ENCODE measurements around the gene NKAIN2. TPM values are rescaled to one million over a fixed set of nuclear protein-coding genes. Genes with fewer than 3 reads are reported as not detected.

NKAIN2 gene
- total RNA-seq, 6 experiments from 2014 or later: not detected

DNA sequence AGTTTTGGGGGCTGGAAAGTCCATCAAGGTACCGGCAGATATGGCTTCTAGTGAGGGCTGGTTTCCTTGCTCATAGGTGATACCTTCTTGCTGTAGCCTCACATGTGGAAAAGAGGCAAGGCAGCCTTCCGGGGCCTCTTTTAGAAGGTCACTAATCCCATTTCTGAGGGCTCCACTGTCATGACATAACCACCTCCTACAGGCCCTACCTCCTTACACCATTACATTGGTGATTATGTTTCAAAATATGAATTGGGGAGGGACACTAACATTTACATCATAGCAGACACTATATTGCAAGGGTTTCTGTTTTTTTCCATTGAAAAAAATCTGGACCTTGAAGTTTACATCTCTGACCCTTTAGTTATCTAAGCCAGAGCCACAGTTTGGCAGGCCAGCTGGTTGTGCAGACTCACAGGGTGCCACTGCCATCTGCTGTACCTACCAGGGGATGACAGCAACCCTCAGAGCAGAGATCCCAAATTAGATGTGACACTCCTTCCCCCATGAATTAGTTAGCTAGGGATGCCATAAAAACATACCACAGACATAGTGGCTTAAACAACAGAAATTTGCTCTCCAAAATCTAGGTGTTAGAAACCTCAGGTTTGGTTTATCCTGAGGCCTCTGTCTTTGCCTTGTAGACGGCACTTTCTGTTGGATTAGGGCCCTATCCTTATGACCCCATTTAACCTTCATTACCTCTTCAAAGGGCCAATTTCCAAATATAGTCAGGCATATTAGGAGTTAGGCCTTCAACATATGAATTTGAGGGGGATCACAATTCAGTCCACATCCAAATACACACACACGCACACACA is 992.2 kb downstream of the NKAIN2 start:
- no peaks in the 10 kb centered on the region for H3K4me1 Mint-ChIP-seq (ENCODE audit: low read depth)
- TF ChIP-seq, protein P1, sequence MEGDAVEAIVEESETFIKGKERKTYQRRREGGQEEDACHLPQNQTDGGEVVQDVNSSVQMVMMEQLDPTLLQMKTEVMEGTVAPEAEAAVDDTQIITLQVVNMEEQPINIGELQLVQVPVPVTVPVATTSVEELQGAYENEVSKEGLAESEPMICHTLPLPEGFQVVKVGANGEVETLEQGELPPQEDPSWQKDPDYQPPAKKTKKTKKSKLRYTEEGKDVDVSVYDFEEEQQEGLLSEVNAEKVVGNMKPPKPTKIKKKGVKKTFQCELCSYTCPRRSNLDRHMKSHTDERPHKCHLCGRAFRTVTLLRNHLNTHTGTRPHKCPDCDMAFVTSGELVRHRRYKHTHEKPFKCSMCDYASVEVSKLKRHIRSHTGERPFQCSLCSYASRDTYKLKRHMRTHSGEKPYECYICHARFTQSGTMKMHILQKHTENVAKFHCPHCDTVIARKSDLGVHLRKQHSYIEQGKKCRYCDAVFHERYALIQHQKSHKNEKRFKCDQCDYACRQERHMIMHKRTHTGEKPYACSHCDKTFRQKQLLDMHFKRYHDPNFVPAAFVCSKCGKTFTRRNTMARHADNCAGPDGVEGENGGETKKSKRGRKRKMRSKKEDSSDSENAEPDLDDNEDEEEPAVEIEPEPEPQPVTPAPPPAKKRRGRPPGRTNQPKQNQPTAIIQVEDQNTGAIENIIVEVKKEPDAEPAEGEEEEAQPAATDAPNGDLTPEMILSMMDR (IDR thresholded peaks at IDR 0.05): no peak; the same call in 1 of the 2 replicates
- DNase-seq: no peak
- no peak overlapping the region for H3K4me3 Mint-ChIP-seq
- no peak overlapping the region for H3K27ac Mint-ChIP-seq
- H3K27me3 Mint-ChIP-seq (ENCODE audit: insufficient read depth): no peaks in the 10 kb centered on the region
- no peaks in the 10 kb centered on the region for H3K36me3 Mint-ChIP-seq (ENCODE audit: low read depth)
- peaks cover 6% of the 10 kb centered on the region; the same call in 1 of the 2 replicates for H3K9me3 Mint-ChIP-seq

DNA sequence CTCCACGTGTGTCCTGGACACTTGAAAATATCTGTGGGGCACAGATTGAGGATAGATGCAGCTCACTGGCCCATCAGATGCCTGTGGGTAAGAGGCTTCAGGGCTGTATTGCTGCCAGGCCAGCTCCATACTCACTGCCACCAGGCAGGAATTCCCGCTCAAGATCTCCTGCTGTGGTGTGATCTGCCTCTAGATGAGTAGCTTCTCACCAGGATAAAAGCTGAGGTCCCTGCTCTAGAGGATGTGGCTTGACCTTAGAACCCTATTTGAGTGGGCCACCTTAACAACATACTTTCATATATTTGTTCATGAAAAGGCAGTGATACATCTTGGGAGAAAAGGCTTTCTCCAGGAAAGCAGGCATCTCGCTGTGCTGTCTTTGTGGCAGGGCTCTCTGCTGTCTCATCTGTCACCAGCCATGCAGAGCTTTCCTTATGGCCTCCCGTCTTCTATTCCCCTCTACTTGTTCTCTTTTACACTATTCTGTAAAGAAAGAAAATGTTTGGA is 992.9 kb downstream of the NKAIN2 start:
- Mint-ChIP-seq H3K4me1 (ENCODE audit: low read depth) (no peaks in the 10 kb centered on the region), H3K36me3 (ENCODE audit: low read depth) (no peaks in the 10 kb centered on the region), H3K27ac (no peak overlapping the region), H3K4me3 (no peak overlapping the region), H3K27me3 (ENCODE audit: insufficient read depth) (no peaks in the 10 kb centered on the region), H3K9me3 (peaks cover 6% of the 10 kb centered on the region; the same call in 1 of the 2 replicates)
- no peak for DNase-seq
- TF ChIP-seq, protein P1 (IDR thresholded peaks at IDR 0.05): no peak

DNA sequence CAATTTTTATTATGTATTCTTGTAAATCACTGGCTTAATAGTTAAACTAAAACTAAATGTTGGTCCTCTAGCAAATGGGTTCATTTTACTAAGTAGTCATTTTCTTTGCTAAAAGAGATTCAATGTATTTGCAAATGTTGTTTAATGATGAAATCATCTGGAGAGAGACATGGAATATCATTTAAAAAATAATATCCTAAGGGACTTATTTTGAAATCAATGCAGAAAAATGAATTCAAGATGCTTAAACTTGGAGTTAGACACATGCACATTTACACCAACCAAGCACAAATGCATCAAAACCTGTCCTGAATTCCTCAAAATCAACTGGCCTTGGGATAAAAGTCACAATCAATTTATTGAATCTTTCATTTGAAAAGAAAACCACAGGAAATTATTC is 993.6 kb downstream of the NKAIN2 start:
- H3K4me1 Mint-ChIP-seq (ENCODE audit: low read depth): no peaks in the 10 kb centered on the region
- TF ChIP-seq, protein P1 (IDR thresholded peaks at IDR 0.05): no peak
- H3K36me3 Mint-ChIP-seq (ENCODE audit: low read depth): no peaks in the 10 kb centered on the region
- peaks cover 6% of the 10 kb centered on the region; the same call in 1 of the 2 replicates for H3K9me3 Mint-ChIP-seq
- H3K27me3 Mint-ChIP-seq (ENCODE audit: insufficient read depth): no peaks in the 10 kb centered on the region
- DNase-seq: no peak
- no peak overlapping the region for H3K4me3 Mint-ChIP-seq
- H3K27ac Mint-ChIP-seq: no peak overlapping the region

DNA sequence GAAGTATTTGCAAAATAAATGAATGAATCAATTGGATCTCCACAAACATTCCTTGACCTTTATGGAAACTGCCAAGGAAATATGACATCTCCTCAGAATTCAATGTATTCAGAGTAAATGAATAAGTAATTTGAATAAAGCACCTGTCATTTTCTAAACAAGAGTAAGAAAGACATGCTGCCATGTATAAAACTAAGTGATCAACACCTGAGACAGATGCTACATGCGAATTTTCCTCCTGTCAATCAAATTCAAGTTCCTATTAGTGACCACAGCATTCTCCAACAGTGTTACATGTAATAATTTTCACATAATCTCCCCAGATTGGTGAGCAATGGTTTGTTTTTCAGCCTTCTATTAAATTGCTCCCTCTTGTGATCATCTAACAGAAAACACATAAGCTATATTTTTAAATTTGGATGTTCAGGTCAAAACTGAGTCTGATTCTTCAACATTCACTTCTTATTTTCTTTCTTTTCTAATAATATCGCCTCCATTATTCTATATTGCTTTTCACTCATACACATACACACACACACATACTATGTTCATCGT is 995.4 kb downstream of the NKAIN2 start:
- Mint-ChIP-seq H3K4me3 (no peak overlapping the region), H3K9me3 (peaks cover 6% of the 10 kb centered on the region; the same call in 1 of the 2 replicates), H3K27ac (no peak overlapping the region), H3K36me3 (ENCODE audit: low read depth) (no peaks in the 10 kb centered on the region), H3K4me1 (ENCODE audit: low read depth) (no peaks in the 10 kb centered on the region), H3K27me3 (ENCODE audit: insufficient read depth) (peaks cover 2% of the 10 kb centered on the region; the same call in 1 of the 2 replicates)
- DNase-seq: no peak
- TF ChIP-seq, protein P1 (IDR thresholded peaks at IDR 0.05): peak; percentile 43

DNA sequence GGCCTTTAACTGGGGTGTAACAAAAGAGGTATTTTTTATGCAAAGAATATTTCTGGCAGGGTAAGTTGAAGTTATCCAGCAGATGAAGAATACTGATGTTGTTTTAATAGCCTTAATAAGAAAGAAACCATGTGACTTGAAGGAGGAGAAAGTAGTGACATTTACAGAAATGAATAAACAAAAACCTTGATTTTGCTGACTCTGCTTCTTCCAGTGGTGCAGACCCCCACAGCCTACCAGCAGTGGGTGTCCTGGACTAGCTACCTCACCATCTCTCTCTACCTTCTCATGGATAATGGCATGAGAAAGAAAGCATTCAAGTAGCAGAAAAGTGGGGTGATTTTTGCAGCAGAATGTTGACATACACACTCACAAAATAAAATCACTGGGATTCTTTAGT is 996.0 kb downstream of the NKAIN2 start:
- H3K27me3 Mint-ChIP-seq (ENCODE audit: insufficient read depth): peaks cover 2% of the 10 kb centered on the region; the same call in 1 of the 2 replicates
- no peak overlapping the region for H3K27ac Mint-ChIP-seq
- H3K4me3 Mint-ChIP-seq: no peak overlapping the region
- no peaks in the 10 kb centered on the region for H3K4me1 Mint-ChIP-seq (ENCODE audit: low read depth)
- H3K36me3 Mint-ChIP-seq (ENCODE audit: low read depth): no peaks in the 10 kb centered on the region
- TF ChIP-seq, protein P1 (IDR thresholded peaks at IDR 0.05): no peak
- no peak for DNase-seq
- H3K9me3 Mint-ChIP-seq: peaks cover 6% of the 10 kb centered on the region; the same call in 1 of the 2 replicates
